HG03342 (cell line): ENCODE results near the gene C4orf50.

Experiments used
- ATAC-seq: cut with Tn5 transposase; IDR thresholded peaks from one replicate; pipeline ENCODE4 v1.9.1; 2021; ENCODE audit warnings: mild to moderate bottlenecking, moderate library complexity; ENCODE audit not compliant: unreplicated experiment

Gene C4orf50

GRCh38 chr4:6018331-6018730, at the start of gene C4orf50:
Gene C4orf50, minus strand, starts transcription at chr4:6018431.
- no peak for ATAC-seq

GRCh38 chr4:6065934-6066590, 47.8 kb upstream of the C4orf50 start:
- ATAC-seq, result no peak

- ATAC-seq, result no peak
These were observed 46.9 kb upstream of the C4orf50 start for GRCh38 chr4:6065166-6065565.

GRCh38 chr4:6064383-6064782, 46.2 kb upstream of the C4orf50 start:
- no peak for ATAC-seq

- ATAC-seq, result no peak
These were observed 45.5 kb upstream of the C4orf50 start for GRCh38 chr4:6063684-6064083.

- ATAC-seq, result no peak
These were observed 43.9 kb upstream of the C4orf50 start for GRCh38 chr4:6062133-6062532.

- no peak for ATAC-seq
These were observed 41.2 kb upstream of the C4orf50 start for GRCh38 chr4:6059375-6059805.

GRCh38 chr4:6058531-6059374, 40.5 kb upstream of the C4orf50 start:
- ATAC-seq, result no peak

GRCh38 chr4:6056976-6057766, 38.9 kb upstream of the C4orf50 start:
- no peak for ATAC-seq

- no peak for ATAC-seq
These were observed 37.2 kb upstream of the C4orf50 start for GRCh38 chr4:6055436-6055835.

GRCh38 chr4:6055030-6055429, 36.8 kb upstream of the C4orf50 start:
- ATAC-seq, result no peak

- ATAC-seq, result no peak
These were observed 36.1 kb upstream of the C4orf50 start for GRCh38 chr4:6054162-6054922.

GRCh38 chr4:6052679-6053078, 34.4 kb upstream of the C4orf50 start:
- no peak for ATAC-seq

- ATAC-seq, result no peak
These were observed 32.3 kb upstream of the C4orf50 start for GRCh38 chr4:6050551-6050950.

- ATAC-seq, result no peak
These were observed 31.8 kb upstream of the C4orf50 start for GRCh38 chr4:6049985-6050384.

GRCh38 chr4:6049278-6049677, 31.0 kb upstream of the C4orf50 start:
- no peak for ATAC-seq

- ATAC-seq, result no peak
These were observed 30.3 kb upstream of the C4orf50 start for GRCh38 chr4:6048537-6048936.

GRCh38 chr4:6047130-6047673, 29.0 kb upstream of the C4orf50 start:
- no peak for ATAC-seq

- ATAC-seq, result no peak
These were observed 28.4 kb upstream of the C4orf50 start for GRCh38 chr4:6046526-6047129.

- ATAC-seq, result no peak
These were observed 26.6 kb upstream of the C4orf50 start for GRCh38 chr4:6044805-6045204.
